Stimulated activated naive CD8-positive, alpha-beta T cell treated with anti-CD3 and anti-CD28 coated beads, Interleukin-15, amount 100 ng/mL, for 72 hours (primary cell): ENCODE data around the gene SNRPB.

ENCODE experiments used
- ATAC-seq: fragments of 150-1000 bp; cut with Tn5 transposase; 2 replicates; pipeline ENCODE4 v1.10.0; 2021; ENCODE audit warnings: mild to moderate bottlenecking, moderate library complexity
- DNase-seq, 2 donors: peaks; one replicate each; pipeline ENCODE4 v3.0.0; 2021 to 2022
- H3K27ac Mint-ChIP-seq, 2 donors: one replicate each; pipeline ENCODE4 v1.8.0; 2022; ENCODE audit warnings: mild to moderate bottlenecking in 2 of 2, mixed read lengths in 2 of 2, moderate library complexity in 2 of 2
- H3K27me3 Mint-ChIP-seq: one replicate; pipeline ENCODE4 v1.8.0; 2022; ENCODE audit warnings: mixed read lengths
- H3K4me1 Mint-ChIP-seq: one replicate; pipeline ENCODE4 v1.8.0; 2022; ENCODE audit warnings: mild to moderate bottlenecking, mixed read lengths
- H3K4me3 Mint-ChIP-seq, 2 donors: one replicate each; pipeline ENCODE4 v1.8.0; 2022; ENCODE audit warnings: mild to moderate bottlenecking in 2 of 2, mixed read lengths in 2 of 2, moderate library complexity in 1 of 2
- H3K9me3 Mint-ChIP-seq, 2 donors: one replicate each; pipeline ENCODE4 v1.8.0; 2022; ENCODE audit warnings: mixed read lengths in 2 of 2

The SNRPB gene

GRCh38 chr20:2416541-2417212 is 53.9 kb downstream of the SNRPB start:
- no peak overlapping the region for H3K27ac Mint-ChIP-seq

More at GRCh38 chr20:2416541-2417212, 53.9 kb downstream of the SNRPB start:
- Mint-ChIP-seq H3K27me3 (peaks cover 41% of the 10 kb centered on the region), H3K4me1 (no peaks in the 10 kb centered on the region), H3K9me3 (no peaks in the 10 kb centered on the region), H3K4me3 (no peak overlapping the region)
- DNase-seq, result no peak
- no peak for ATAC-seq
